GM12875 (cell line): ENCODE data around the gene PTN.

Source experiments
- H3K4me3 ChIP-seq: one replicate; pipeline ENCODE4 v1.5.1; 2011; ENCODE audit warnings: low read depth, low read length, control low read depth
- CTCF ChIP-seq: IDR thresholded peaks from 2 replicates; pipeline ENCODE4 v1.5.1; 2011; ENCODE audit warnings: low read depth, mild to moderate bottlenecking, control low read depth, inconsistent platforms, low read length, moderate library complexity, borderline replicate concordance; ENCODE audit not compliant: insufficient read depth

Gene PTN

GRCh38 chr7:137304624-137305235 lies 38.8 kb downstream of the PTN start:
- H3K4me3 ChIP-seq: no peak overlapping the region
- TF ChIP-seq CTCF: no peak

GRCh38 chr7:137304165-137304564 lies 39.4 kb downstream of the PTN start:
- no peak for TF ChIP-seq CTCF
- no peak overlapping the region for H3K4me3 ChIP-seq

GRCh38 chr7:137302081-137302480 lies 41.5 kb downstream of the PTN start:
- no peak for TF ChIP-seq CTCF
- no peak overlapping the region for H3K4me3 ChIP-seq

GRCh38 chr7:137298464-137298794 lies 45.1 kb downstream of the PTN start:
- no peak overlapping the region for H3K4me3 ChIP-seq
- no peak for TF ChIP-seq CTCF

GRCh38 chr7:137297551-137298463 lies 45.7 kb downstream of the PTN start:
- no peak overlapping the region for H3K4me3 ChIP-seq
- no peak for TF ChIP-seq CTCF

- TF ChIP-seq CTCF: no peak
- no peak overlapping the region for H3K4me3 ChIP-seq
Observed at GRCh38 chr7:137296576-137296975, 47.0 kb downstream of the PTN start.
